ENCODE measurements around the gene WASF2.

Gene WASF2

GRCh38 chr1:27413004-27413403 is 77.0 kb downstream of the WASF2 start:
- TF ChIP-seq REST (IDR thresholded peaks at IDR 0.05; ENCODE audit: insufficient read depth in 1 of 2, low read depth in 2 of 2, low read length in 2 of 2) = no peak
- no peak for TF ChIP-seq FOXP2 (optimal IDR thresholded peaks at IDR 0.05; ENCODE audit: borderline replicate concordance, extremely low read depth, extremely low read length, insufficient read depth)
- no peak for TF ChIP-seq TAF1 (IDR thresholded peaks at IDR 0.05; ENCODE audit: borderline replicate concordance, insufficient read depth, low read length)
- TF ChIP-seq POLR2AphosphoS5 (IDR thresholded peaks at IDR 0.05; ENCODE audit: low read depth, low read length) = no peak

GRCh38 chr1:27412502-27412901 is 77.5 kb downstream of the WASF2 start:
- TF ChIP-seq FOXP2 (optimal IDR thresholded peaks at IDR 0.05; ENCODE audit: borderline replicate concordance, extremely low read depth, extremely low read length, insufficient read depth) (no peak), TAF1 (IDR thresholded peaks at IDR 0.05; ENCODE audit: borderline replicate concordance, insufficient read depth, low read length) (no peak), REST (IDR thresholded peaks at IDR 0.05; ENCODE audit: insufficient read depth in 1 of 2, low read depth in 2 of 2, low read length in 2 of 2) (no peak), POLR2AphosphoS5 (IDR thresholded peaks at IDR 0.05; ENCODE audit: low read depth, low read length) (no peak), SIN3A (IDR thresholded peaks at IDR 0.05; ENCODE audit: borderline replicate concordance, insufficient read depth, low read length) (no peak)

- no peak for TF ChIP-seq FOXP2 (optimal IDR thresholded peaks at IDR 0.05; ENCODE audit: borderline replicate concordance, extremely low read depth, extremely low read length, insufficient read depth)
- no peak for TF ChIP-seq SIN3A (IDR thresholded peaks at IDR 0.05; ENCODE audit: borderline replicate concordance, insufficient read depth, low read length)
- TF ChIP-seq TAF1 (IDR thresholded peaks at IDR 0.05; ENCODE audit: borderline replicate concordance, insufficient read depth, low read length) = no peak
- TF ChIP-seq REST (IDR thresholded peaks at IDR 0.05; ENCODE audit: insufficient read depth in 1 of 2, low read depth in 2 of 2, low read length in 2 of 2) = no peak
- no peak for TF ChIP-seq POLR2AphosphoS5 (IDR thresholded peaks at IDR 0.05; ENCODE audit: low read depth, low read length)
Measured at GRCh38 chr1:27410709-27411108, 79.3 kb downstream of the WASF2 start.

- TF ChIP-seq POLR2AphosphoS5 (IDR thresholded peaks at IDR 0.05; ENCODE audit: low read depth, low read length) (no peak), SIN3A (IDR thresholded peaks at IDR 0.05; ENCODE audit: borderline replicate concordance, insufficient read depth, low read length) (no peak), FOXP2 (optimal IDR thresholded peaks at IDR 0.05; ENCODE audit: borderline replicate concordance, extremely low read depth, extremely low read length, insufficient read depth) (no peak), TAF1 (IDR thresholded peaks at IDR 0.05; ENCODE audit: borderline replicate concordance, insufficient read depth, low read length) (no peak), REST (IDR thresholded peaks at IDR 0.05; ENCODE audit: insufficient read depth in 1 of 2, low read depth in 2 of 2, low read length in 2 of 2) (no peak)
Measured at GRCh38 chr1:27409669-27410068, 80.3 kb downstream of the WASF2 start.

- TF ChIP-seq POLR2AphosphoS5 (IDR thresholded peaks at IDR 0.05; ENCODE audit: low read depth, low read length) (no peak), FOXP2 (optimal IDR thresholded peaks at IDR 0.05; ENCODE audit: borderline replicate concordance, extremely low read depth, extremely low read length, insufficient read depth) (no peak), REST (IDR thresholded peaks at IDR 0.05; ENCODE audit: insufficient read depth in 1 of 2, low read depth in 2 of 2, low read length in 2 of 2) (no peak), SIN3A (IDR thresholded peaks at IDR 0.05; ENCODE audit: borderline replicate concordance, insufficient read depth, low read length) (no peak), TAF1 (IDR thresholded peaks at IDR 0.05; ENCODE audit: borderline replicate concordance, insufficient read depth, low read length) (no peak)
Measured at GRCh38 chr1:27408151-27408550, 81.8 kb downstream of the WASF2 start.

Data from PFSK-1 (cell line).